GM23338 (cell line): Measurements from ENCODE around the gene DFFB. TPM values are rescaled to one million over a fixed set of nuclear protein-coding genes. Genes with fewer than 3 reads are reported as not detected.

Source experiments
- CREB1 ChIP-seq: fragments of 250-450 bp; sonication (Bioruptor Pico); IDR thresholded peaks from 2 replicates; pipeline ENCODE4 v1.5.0; 2020; ENCODE audit warnings: low read depth, mild to moderate bottlenecking, moderate library complexity
- EZH2phosphoT487 ChIP-seq: fragments of 200-600 bp; sonication (generic); IDR thresholded peaks from one replicate; pipeline ENCODE4 v1.8.1; 2018; ENCODE audit warnings: antibody characterized with exemption; ENCODE audit not compliant: unreplicated experiment
- JUNB ChIP-seq: IDR thresholded peaks from one replicate; pipeline ENCODE4 v1.6.1; 2016; ENCODE audit warnings: antibody characterized with exemption; ENCODE audit not compliant: unreplicated experiment
- NANOG ChIP-seq: IDR thresholded peaks from 2 replicates; pipeline ENCODE4 v1.6.1; 2016; ENCODE audit warnings: antibody characterized with exemption, borderline replicate concordance
- STAT1 ChIP-seq: IDR thresholded peaks from one replicate; pipeline ENCODE4 v1.6.1; 2016; ENCODE audit warnings: antibody characterized with exemption; ENCODE audit not compliant: unreplicated experiment
- ZNF114 ChIP-seq: fragments of 250-450 bp; sonication (Bioruptor Pico); IDR thresholded peaks from 2 replicates; pipeline ENCODE4 v1.5.0; 2020; ENCODE audit warnings: mild to moderate bottlenecking, moderate library complexity
- ZNF331 ChIP-seq: fragments of 250-450 bp; sonication (Bioruptor Pico); IDR thresholded peaks from 2 replicates; pipeline ENCODE4 v1.5.0; 2020; ENCODE audit warnings: low read depth, mild to moderate bottlenecking, moderate library complexity
- polyA plus RNA-seq: library from polyadenylated mRNA; unstranded; fragments of >200 nt; fragmentation: Nextera tagmentation; extraction: Ambion mirVana; gene quantifications from 2 replicates; pipeline ENCODE4 v1.2.1, GENCODE V29; 2016
- total RNA-seq: library from RNA; depleted of rRNA; stranded (reverse); fragments of >200 nt; shearing (Covaris generic); gene quantifications from 2 replicates; pipeline ENCODE4 v1.2.3, GENCODE V29; 2014
- TF ChIP-seq, protein P1 (sequence below): fragments of 250-450 bp; sonication (Bioruptor Pico); IDR thresholded peaks from 2 replicates; pipeline ENCODE4 v1.5.0; 2020; ENCODE audit warnings: mild to moderate bottlenecking, moderate library complexity
- TF ChIP-seq, protein P2 (sequence below): IDR thresholded peaks from one replicate; pipeline ENCODE4 v1.6.1; 2018; ENCODE audit warnings: antibody characterized with exemption; ENCODE audit not compliant: unreplicated experiment
- TF ChIP-seq, protein P3 (sequence below), 2 experiments: fragments of 200-600 bp in 1 of 2; sonication (generic) in 1 of 2; conservative IDR thresholded peaks; 2 replicates each; pipeline versions ENCODE4 v1.5.1 to v1.6.1; 2016 to 2017; ENCODE audit warnings: antibody characterized with exemption in 2 of 2, low read depth in 2 of 2, mild to moderate bottlenecking in 2 of 2, moderate library complexity in 1 of 2

The DFFB gene
- total and polyA plus RNA-seq, 2 experiments from 2014 or later: 6.5 to 18.1 TPM

DNA sequence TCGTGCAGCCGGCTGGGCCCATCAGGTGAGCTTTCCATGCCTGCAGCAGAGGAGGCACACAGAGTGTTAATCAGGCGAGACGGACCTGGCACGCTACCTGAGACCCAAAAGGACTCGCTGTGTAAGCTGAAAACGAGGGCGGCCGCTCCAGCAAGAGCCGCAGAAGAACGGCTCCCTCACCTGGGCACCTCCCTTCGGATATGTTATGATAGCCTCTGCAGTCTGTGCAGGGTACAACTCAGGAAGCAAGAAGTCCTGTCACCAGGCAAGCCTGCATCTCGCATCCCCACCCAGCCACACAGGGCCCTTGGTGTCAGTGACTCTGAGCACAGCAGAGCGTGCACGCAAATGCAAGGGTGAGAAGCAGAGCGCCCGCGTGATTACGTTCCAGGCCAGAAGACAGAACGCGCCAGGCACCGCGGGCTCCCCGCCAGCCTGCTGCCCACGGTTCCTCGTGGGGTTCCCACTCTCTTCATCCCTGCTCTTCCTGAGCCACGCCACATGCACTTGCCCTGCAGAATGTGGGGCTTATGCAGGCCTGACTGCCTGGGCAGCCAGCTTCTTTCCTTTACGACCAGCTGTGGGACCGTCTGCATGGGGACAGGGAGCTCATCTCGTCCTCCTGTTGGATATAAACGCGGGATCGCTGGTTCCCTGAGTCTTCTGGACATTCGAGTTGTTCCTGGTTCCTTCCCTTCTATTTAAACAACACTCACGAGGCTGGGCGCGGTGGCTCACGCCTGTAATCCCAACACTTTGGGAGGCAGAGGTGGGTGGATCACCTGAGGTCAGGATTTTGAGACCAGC, 40.7 kb upstream of the DFFB start (continued):
- TF ChIP-seq, protein P1, sequence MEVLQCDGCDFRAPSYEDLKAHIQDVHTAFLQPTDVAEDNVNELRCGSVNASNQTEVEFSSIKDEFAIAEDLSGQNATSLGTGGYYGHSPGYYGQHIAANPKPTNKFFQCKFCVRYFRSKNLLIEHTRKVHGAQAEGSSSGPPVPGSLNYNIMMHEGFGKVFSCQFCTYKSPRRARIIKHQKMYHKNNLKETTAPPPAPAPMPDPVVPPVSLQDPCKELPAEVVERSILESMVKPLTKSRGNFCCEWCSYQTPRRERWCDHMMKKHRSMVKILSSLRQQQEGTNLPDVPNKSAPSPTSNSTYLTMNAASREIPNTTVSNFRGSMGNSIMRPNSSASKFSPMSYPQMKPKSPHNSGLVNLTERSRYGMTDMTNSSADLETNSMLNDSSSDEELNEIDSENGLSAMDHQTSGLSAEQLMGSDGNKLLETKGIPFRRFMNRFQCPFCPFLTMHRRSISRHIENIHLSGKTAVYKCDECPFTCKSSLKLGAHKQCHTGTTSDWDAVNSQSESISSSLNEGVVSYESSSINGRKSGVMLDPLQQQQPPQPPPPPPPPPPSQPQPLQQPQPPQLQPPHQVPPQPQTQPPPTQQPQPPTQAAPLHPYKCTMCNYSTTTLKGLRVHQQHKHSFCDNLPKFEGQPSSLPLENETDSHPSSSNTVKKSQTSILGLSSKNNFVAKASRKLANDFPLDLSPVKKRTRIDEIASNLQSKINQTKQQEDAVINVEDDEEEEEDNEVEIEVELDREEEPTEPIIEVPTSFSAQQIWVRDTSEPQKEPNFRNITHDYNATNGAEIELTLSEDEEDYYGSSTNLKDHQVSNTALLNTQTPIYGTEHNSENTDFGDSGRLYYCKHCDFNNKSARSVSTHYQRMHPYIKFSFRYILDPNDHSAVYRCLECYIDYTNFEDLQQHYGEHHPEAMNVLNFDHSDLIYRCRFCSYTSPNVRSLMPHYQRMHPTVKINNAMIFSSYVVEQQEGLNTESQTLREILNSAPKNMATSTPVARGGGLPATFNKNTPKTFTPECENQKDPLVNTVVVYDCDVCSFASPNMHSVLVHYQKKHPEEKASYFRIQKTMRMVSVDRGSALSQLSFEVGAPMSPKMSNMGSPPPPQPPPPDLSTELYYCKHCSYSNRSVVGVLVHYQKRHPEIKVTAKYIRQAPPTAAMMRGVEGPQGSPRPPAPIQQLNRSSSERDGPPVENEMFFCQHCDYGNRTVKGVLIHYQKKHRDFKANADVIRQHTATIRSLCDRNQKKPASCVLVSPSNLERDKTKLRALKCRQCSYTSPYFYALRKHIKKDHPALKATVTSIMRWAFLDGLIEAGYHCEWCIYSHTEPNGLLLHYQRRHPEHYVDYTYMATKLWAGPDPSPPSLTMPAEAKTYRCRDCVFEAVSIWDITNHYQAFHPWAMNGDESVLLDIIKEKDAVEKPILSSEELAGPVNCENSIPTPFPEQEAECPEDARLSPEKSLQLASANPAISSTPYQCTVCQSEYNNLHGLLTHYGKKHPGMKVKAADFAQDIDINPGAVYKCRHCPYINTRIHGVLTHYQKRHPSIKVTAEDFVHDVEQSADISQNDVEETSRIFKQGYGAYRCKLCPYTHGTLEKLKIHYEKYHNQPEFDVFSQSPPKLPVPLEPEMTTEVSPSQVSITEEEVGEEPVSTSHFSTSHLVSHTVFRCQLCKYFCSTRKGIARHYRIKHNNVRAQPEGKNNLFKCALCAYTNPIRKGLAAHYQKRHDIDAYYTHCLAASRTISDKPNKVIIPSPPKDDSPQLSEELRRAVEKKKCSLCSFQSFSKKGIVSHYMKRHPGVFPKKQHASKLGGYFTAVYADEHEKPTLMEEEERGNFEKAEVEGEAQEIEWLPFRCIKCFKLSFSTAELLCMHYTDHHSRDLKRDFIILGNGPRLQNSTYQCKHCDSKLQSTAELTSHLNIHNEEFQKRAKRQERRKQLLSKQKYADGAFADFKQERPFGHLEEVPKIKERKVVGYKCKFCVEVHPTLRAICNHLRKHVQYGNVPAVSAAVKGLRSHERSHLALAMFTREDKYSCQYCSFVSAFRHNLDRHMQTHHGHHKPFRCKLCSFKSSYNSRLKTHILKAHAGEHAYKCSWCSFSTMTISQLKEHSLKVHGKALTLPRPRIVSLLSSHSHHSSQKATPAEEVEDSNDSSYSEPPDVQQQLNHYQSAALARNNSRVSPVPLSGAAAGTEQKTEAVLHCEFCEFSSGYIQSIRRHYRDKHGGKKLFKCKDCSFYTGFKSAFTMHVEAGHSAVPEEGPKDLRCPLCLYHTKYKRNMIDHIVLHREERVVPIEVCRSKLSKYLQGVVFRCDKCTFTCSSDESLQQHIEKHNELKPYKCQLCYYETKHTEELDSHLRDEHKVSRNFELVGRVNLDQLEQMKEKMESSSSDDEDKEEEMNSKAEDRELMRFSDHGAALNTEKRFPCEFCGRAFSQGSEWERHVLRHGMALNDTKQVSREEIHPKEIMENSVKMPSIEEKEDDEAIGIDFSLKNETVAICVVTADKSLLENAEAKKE (CRISPR knock-in tag): no peak
- TF ChIP-seq ZNF331 (CRISPR knock-in tag) (no peak), ZNF114 (no peak), STAT1 (no peak), EZH2phosphoT487 (no peak), JUNB (no peak), NANOG (no peak), CREB1 (CRISPR knock-in tag) (no peak)
- TF ChIP-seq, protein P2, sequence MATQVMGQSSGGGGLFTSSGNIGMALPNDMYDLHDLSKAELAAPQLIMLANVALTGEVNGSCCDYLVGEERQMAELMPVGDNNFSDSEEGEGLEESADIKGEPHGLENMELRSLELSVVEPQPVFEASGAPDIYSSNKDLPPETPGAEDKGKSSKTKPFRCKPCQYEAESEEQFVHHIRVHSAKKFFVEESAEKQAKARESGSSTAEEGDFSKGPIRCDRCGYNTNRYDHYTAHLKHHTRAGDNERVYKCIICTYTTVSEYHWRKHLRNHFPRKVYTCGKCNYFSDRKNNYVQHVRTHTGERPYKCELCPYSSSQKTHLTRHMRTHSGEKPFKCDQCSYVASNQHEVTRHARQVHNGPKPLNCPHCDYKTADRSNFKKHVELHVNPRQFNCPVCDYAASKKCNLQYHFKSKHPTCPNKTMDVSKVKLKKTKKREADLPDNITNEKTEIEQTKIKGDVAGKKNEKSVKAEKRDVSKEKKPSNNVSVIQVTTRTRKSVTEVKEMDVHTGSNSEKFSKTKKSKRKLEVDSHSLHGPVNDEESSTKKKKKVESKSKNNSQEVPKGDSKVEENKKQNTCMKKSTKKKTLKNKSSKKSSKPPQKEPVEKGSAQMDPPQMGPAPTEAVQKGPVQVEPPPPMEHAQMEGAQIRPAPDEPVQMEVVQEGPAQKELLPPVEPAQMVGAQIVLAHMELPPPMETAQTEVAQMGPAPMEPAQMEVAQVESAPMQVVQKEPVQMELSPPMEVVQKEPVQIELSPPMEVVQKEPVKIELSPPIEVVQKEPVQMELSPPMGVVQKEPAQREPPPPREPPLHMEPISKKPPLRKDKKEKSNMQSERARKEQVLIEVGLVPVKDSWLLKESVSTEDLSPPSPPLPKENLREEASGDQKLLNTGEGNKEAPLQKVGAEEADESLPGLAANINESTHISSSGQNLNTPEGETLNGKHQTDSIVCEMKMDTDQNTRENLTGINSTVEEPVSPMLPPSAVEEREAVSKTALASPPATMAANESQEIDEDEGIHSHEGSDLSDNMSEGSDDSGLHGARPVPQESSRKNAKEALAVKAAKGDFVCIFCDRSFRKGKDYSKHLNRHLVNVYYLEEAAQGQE: no peak
- TF ChIP-seq, protein P3, sequence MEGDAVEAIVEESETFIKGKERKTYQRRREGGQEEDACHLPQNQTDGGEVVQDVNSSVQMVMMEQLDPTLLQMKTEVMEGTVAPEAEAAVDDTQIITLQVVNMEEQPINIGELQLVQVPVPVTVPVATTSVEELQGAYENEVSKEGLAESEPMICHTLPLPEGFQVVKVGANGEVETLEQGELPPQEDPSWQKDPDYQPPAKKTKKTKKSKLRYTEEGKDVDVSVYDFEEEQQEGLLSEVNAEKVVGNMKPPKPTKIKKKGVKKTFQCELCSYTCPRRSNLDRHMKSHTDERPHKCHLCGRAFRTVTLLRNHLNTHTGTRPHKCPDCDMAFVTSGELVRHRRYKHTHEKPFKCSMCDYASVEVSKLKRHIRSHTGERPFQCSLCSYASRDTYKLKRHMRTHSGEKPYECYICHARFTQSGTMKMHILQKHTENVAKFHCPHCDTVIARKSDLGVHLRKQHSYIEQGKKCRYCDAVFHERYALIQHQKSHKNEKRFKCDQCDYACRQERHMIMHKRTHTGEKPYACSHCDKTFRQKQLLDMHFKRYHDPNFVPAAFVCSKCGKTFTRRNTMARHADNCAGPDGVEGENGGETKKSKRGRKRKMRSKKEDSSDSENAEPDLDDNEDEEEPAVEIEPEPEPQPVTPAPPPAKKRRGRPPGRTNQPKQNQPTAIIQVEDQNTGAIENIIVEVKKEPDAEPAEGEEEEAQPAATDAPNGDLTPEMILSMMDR (conservative IDR thresholded peaks at IDR 0.05; ENCODE audit: low read depth in 2 of 2): no peak
